Measurements from ENCODE around the gene DMAC1.

DNA sequence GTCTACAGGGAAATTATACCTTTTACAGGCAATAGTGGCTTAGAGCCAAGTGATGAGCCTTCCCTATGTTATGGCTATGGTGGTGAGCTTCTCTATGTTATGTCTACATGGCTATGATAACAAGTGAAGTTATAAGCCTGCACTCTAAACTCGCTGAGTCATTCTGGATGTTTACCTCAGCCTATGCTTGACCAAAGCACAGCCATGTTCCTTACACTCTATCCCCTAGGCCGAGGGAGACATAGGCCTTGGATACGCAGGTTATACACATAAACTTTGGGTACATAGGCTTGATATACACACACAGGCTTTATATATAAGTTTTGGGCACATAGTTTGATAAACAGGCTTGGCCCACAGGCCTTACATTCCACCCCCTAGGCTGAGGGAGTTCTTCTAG is 13.8 kb downstream of the DMAC1 start:
- TF ChIP-seq, protein P1, sequence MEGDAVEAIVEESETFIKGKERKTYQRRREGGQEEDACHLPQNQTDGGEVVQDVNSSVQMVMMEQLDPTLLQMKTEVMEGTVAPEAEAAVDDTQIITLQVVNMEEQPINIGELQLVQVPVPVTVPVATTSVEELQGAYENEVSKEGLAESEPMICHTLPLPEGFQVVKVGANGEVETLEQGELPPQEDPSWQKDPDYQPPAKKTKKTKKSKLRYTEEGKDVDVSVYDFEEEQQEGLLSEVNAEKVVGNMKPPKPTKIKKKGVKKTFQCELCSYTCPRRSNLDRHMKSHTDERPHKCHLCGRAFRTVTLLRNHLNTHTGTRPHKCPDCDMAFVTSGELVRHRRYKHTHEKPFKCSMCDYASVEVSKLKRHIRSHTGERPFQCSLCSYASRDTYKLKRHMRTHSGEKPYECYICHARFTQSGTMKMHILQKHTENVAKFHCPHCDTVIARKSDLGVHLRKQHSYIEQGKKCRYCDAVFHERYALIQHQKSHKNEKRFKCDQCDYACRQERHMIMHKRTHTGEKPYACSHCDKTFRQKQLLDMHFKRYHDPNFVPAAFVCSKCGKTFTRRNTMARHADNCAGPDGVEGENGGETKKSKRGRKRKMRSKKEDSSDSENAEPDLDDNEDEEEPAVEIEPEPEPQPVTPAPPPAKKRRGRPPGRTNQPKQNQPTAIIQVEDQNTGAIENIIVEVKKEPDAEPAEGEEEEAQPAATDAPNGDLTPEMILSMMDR (IDR thresholded peaks at IDR 0.05), result no peak
- TF ChIP-seq POLR2A (IDR thresholded peaks at IDR 0.05), result no peak

Data from heart left ventricle (tissue), 13 donors.